Measurements from ENCODE around the gene GMDS.

GMDS gene

DNA sequence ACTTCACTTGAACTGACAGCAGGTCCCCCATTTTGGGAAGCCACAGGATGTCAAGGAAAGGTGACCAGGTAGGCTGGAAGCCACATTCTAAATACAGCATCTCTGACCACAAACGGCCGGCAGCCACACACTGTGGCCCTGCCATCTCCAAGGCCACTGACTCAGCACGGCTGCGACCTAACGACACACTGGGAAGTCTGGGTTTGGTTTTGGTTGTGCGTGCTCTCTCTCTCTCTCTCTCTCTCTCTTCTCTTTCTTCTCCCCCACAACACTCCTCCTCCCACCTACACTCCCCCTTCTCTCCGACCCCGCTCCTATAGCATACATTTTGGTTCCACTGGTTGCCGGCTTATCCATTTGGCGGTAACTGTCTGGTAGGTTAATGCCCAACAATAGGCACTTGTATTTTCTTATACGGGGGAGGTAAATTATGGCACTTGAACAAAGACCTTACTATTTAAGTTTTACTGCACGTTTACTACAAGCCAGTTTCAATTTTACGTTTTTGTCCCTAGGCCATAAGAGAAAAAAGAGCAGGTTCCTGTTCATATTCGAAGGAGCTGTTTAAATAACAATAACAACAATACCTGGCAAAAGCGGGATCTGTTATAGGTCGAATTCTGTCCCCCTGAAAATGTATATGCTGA is 103.6 kb downstream of the GMDS start:
- TF ChIP-seq, protein P1, sequence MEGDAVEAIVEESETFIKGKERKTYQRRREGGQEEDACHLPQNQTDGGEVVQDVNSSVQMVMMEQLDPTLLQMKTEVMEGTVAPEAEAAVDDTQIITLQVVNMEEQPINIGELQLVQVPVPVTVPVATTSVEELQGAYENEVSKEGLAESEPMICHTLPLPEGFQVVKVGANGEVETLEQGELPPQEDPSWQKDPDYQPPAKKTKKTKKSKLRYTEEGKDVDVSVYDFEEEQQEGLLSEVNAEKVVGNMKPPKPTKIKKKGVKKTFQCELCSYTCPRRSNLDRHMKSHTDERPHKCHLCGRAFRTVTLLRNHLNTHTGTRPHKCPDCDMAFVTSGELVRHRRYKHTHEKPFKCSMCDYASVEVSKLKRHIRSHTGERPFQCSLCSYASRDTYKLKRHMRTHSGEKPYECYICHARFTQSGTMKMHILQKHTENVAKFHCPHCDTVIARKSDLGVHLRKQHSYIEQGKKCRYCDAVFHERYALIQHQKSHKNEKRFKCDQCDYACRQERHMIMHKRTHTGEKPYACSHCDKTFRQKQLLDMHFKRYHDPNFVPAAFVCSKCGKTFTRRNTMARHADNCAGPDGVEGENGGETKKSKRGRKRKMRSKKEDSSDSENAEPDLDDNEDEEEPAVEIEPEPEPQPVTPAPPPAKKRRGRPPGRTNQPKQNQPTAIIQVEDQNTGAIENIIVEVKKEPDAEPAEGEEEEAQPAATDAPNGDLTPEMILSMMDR (conservative IDR thresholded peaks at IDR 0.05; ENCODE audit: low read length): no peak
- TF ChIP-seq EZH2phosphoT487 (IDR thresholded peaks at IDR 0.05; ENCODE audit: borderline replicate concordance): no peak
- Histone ChIP-seq H3F3A (ENCODE audit: low read depth) (no peaks in the 10 kb centered on the region), H3K79me2 (ENCODE audit: insufficient read depth, low read length) (0 out of 2 replicates have a peak, but pooled peaks cover 3% of the 10 kb centered on the region), H3K36me3 (ENCODE audit: insufficient read depth, low read length) (no peaks in the 10 kb centered on the region), H3K9me3 (ENCODE audit: insufficient read depth, low read depth, low read length) (no peaks in the 10 kb centered on the region), H3K9ac (ENCODE audit: low read depth, low read length, poor library complexity, severe bottlenecking) (no peak overlapping the region), H3K4me2 (ENCODE audit: low read depth, low read length, poor library complexity, severe bottlenecking) (no peak overlapping the region), H3K4me3 (ENCODE audit: low read length, poor library complexity, severe bottlenecking) (no peak overlapping the region), H3K9me2 (replicated peaks; ENCODE audit: low read depth, low read length) (no peaks in the 10 kb centered on the region), H2AFZ (ENCODE audit: low read length) (no peak overlapping the region), H3K27me3 (ENCODE audit: insufficient read depth, low read length, poor library complexity, severe bottlenecking) (no peaks in the 10 kb centered on the region), H3K4me1 (ENCODE audit: insufficient read depth, low read length, poor library complexity, severe bottlenecking) (peaks cover 28% of the 10 kb centered on the region), H4K20me1 (ENCODE audit: insufficient read depth, low read length, poor library complexity, severe bottlenecking) (no peaks in the 10 kb centered on the region)

DNA sequence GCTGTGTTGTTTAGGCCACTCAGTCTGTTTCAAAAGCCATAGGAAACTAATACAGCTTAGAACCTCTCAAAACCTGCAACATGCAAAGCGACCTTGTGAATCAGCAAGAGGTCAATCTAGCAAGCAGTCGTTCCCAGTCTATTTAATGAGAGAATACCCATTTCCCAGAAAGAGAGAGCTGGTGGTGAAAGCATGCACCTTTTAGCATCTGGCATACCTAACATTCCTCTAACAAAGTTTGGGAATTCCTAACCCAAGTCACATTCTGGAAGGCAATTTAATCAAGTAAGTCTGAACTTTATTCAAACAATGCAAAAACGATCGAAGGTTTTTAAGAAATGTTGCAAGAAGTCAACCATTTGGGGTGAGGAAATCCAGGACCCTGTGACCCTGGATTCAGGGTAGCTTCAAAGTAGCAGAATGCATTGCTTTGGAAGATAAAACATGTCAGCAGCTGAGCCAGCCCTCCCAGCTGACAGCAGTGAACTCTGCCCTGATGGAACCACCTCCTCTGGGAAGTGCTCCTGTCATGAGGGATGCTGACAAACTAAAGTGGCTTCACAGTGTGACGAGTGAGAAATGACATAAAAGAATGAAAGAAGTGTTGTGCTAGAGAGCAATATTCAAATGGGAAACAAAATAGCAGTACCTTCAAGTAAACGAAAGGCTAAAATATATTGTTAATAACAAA is 104.8 kb downstream of the GMDS start:
- no peaks in the 10 kb centered on the region for H4K20me1 ChIP-seq (ENCODE audit: insufficient read depth, low read length, poor library complexity, severe bottlenecking)
- peaks cover 9% of the 10 kb centered on the region; the same call in 1 of the 2 replicates for H3K79me2 ChIP-seq (ENCODE audit: insufficient read depth, low read length)
- no peak overlapping the region for H2AFZ ChIP-seq (ENCODE audit: low read length)
- H3K9me2 ChIP-seq (replicated peaks; ENCODE audit: low read depth, low read length): no peaks in the 10 kb centered on the region
- no peak for TF ChIP-seq EZH2phosphoT487 (IDR thresholded peaks at IDR 0.05; ENCODE audit: borderline replicate concordance)
- TF ChIP-seq, protein P1 (conservative IDR thresholded peaks at IDR 0.05; ENCODE audit: low read length): no peak
- H3K27me3 ChIP-seq (ENCODE audit: insufficient read depth, low read length, poor library complexity, severe bottlenecking): no peaks in the 10 kb centered on the region
- H3K9ac ChIP-seq (ENCODE audit: low read depth, low read length, poor library complexity, severe bottlenecking): no peak overlapping the region
- peaks cover 28% of the 10 kb centered on the region for H3K4me1 ChIP-seq (ENCODE audit: insufficient read depth, low read length, poor library complexity, severe bottlenecking)
- no peaks in the 10 kb centered on the region for H3K9me3 ChIP-seq (ENCODE audit: insufficient read depth, low read depth, low read length)
- H3K4me3 ChIP-seq (ENCODE audit: low read length, poor library complexity, severe bottlenecking): no peak overlapping the region
- H3K36me3 ChIP-seq (ENCODE audit: insufficient read depth, low read length): no peaks in the 10 kb centered on the region
- H3K4me2 ChIP-seq (ENCODE audit: low read depth, low read length, poor library complexity, severe bottlenecking): no peak overlapping the region
- H3F3A ChIP-seq (ENCODE audit: low read depth): no peaks in the 10 kb centered on the region

DNA sequence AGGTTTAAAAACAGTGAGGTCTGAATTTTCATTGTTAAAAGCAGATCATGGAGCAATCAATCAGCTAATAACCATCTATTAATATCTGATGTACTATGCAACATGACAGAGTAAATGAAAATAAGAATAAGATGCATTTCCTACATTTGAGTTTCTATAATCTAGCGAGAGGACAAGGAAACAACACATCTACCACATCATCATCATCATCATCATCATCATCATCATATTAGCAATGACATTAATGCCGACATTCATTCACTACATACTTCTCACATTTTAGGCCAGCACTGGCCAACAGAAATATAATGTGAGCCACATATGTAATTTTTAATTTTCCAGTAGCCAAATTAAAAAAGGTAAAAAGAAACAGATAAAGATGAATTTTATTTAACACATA is 110.0 kb downstream of the GMDS start:
- peaks cover 13% of the 10 kb centered on the region; the same call in 1 of the 2 replicates for H3K79me2 ChIP-seq (ENCODE audit: insufficient read depth, low read length)
- H3K9ac ChIP-seq (ENCODE audit: low read depth, low read length, poor library complexity, severe bottlenecking): no peak overlapping the region

More for the DNA sequence above, 110.0 kb downstream of the GMDS start:
- no peaks in the 10 kb centered on the region for H3K9me3 ChIP-seq (ENCODE audit: insufficient read depth, low read depth, low read length)
- no peaks in the 10 kb centered on the region for H3F3A ChIP-seq (ENCODE audit: low read depth)
- H3K4me2 ChIP-seq (ENCODE audit: low read depth, low read length, poor library complexity, severe bottlenecking): no peak overlapping the region
- no peak overlapping the region for H3K4me3 ChIP-seq (ENCODE audit: low read length, poor library complexity, severe bottlenecking)
- H3K9me2 ChIP-seq (replicated peaks; ENCODE audit: low read depth, low read length): no peaks in the 10 kb centered on the region
- peaks cover 39% of the 10 kb centered on the region for H3K4me1 ChIP-seq (ENCODE audit: insufficient read depth, low read length, poor library complexity, severe bottlenecking)
- H3K27me3 ChIP-seq (ENCODE audit: insufficient read depth, low read length, poor library complexity, severe bottlenecking): no peaks in the 10 kb centered on the region
- TF ChIP-seq, protein P1 (conservative IDR thresholded peaks at IDR 0.05; ENCODE audit: low read length): no peak
- TF ChIP-seq EZH2phosphoT487 (IDR thresholded peaks at IDR 0.05; ENCODE audit: borderline replicate concordance): no peak
- H4K20me1 ChIP-seq (ENCODE audit: insufficient read depth, low read length, poor library complexity, severe bottlenecking): no peaks in the 10 kb centered on the region
- no peak overlapping the region for H2AFZ ChIP-seq (ENCODE audit: low read length)
- H3K36me3 ChIP-seq (ENCODE audit: insufficient read depth, low read length): no peaks in the 10 kb centered on the region

Measured in Loucy (cell line).